Forelimb muscle (tissue), 1 donor: Measurements from ENCODE around the gene TCF19. TPM values are rescaled to one million over a fixed set of nuclear protein-coding genes. Genes with fewer than 3 reads are reported as not detected.
A peak's percentile ranks its signal among the peaks of the same experiment; 100 is the strongest.

Source experiments
- DNase-seq: peaks from one replicate; pipeline ENCODE4 v3.0.0-alpha.2; 2013; ENCODE audit warnings: low read depth
- polyA plus RNA-seq: library from polyadenylated mRNA; unstranded; fragments of 120-200 nt; gene quantifications from one replicate; pipeline ENCODE4 v1.2.1, GENCODE V29; 2013; ENCODE audit not compliant: insufficient read length

Gene TCF19, protein sequence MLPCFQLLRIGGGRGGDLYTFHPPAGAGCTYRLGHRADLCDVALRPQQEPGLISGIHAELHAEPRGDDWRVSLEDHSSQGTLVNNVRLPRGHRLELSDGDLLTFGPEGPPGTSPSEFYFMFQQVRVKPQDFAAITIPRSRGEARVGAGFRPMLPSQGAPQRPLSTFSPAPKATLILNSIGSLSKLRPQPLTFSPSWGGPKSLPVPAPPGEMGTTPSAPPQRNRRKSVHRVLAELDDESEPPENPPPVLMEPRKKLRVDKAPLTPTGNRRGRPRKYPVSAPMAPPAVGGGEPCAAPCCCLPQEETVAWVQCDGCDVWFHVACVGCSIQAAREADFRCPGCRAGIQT
- 8.4 TPM for polyA plus RNA-seq

DNA sequence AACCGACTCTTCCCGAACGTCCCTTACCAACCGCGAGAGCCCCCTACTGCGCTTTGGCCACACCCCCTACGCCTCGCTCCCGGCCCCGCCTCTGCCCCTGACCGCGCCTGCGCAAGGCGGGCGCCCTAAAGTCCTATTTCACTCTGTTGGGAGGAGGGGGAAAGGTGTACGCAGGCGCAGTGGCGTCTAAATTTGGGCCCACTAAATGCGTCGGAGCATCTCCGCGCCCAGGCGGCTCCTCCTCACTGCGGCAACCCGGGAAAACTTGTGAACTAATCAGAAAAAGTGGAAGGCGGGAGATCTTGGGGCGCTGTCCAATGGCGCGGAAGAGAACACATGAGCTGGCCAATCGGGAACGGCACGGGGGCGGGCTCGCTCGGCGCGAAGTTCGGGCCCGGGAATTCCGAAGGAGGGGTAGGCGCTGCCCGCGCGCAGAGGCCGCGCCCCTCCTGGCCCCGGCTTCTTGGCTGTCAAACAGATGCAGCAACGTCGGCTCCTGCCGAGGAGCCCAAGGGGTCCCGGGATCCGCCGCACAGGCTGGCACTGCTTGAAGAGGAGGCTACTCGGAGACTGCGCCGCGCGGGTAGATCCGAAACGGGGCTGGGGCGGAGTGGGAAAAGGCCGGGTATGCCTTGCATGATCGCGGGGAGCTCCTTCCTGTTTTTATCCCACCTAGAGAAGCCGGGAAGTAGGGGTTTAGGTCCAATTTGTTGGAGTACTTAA is at the start of gene TCF19:
Gene TCF19 (plus strand): TSS at position 450 of the 723 bp plus-strand sequence. CDS start 881 bp downstream, outside the sequence.
- peak; percentile 98 for DNase-seq

DNA sequence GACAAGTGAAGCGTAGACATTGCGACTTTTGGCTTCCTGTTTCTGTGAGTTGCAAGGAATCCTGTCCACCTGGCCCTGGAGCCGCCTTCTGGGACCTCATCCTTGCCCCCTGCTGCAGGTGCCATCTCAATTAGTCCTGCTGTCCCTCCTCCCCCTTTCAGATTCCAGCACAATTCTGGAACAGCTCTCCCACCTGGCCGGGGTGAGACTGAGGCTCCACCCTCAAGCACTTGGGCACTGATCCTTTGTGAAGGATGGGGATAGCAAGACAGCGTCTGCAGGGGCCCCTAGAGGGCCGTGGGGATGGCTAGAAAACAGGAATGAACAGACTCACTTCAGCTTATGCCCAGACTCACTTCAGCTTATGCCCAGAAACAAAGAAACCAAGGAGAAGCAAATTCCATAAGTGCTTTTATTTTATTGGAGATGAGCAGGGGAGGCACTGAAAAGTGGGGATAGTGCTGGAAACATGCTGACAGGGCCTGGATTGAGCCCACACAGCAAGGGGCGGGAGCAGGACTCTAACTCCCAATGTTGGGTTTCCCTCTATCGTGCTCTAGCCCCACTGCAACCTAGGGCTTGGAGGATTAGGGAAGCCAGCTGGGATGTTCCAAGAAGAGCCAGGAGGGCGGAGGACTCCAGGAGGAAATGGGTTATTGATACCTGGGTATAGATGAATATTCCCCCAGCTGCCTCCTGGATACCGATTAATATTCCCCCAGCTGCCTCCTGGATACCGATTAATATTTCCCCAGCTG is 47.4 kb upstream of the TCF19 start:
- DNase-seq = no peak

DNA sequence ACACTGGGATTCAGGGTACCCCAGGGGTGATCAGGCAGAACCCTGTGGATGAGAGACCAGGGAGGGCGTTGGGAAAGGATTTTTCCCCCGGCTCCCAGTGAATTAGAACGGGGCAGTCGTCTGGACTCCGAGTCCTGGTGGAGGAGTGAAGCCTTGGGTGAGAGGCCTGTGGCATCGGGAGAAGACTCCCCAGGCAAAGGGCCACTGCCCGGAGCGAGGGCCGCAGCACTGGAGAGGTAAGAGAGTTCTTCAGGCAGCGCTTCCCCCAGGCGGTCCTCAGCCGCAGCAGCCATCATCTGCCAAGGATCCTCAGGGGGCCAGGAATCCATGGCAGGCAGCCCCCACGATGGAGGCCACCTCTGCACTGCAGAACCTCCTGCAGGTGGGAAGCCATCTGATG is 46.7 kb upstream of the TCF19 start:
- no peak for DNase-seq

DNA sequence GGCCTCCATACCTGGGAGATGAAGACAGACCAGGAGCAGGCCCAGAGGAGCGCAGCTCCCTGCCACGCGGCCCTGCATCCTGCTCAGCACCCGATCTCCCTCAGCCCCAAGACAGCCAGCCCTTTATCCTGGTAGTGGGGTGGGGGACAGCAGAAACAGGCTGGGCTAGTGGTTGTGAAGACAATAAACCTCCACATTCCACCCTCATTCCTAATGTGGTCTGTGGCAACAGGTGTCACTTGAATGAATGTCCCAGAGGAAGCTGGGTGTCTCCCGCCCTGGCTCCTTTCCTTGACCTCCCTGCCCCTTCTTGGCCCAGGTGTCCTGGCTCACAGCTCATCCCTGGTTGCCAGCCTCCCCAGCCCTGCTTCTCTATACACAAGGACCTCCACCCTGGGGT is 45.9 kb upstream of the TCF19 start, which contains the start of gene C6orf15:
Gene C6orf15 (minus strand): TSS at position 98 of the 400 bp plus-strand sequence. CDS start 20 bp downstream, at position 78.
- DNase-seq = no peak

DNA sequence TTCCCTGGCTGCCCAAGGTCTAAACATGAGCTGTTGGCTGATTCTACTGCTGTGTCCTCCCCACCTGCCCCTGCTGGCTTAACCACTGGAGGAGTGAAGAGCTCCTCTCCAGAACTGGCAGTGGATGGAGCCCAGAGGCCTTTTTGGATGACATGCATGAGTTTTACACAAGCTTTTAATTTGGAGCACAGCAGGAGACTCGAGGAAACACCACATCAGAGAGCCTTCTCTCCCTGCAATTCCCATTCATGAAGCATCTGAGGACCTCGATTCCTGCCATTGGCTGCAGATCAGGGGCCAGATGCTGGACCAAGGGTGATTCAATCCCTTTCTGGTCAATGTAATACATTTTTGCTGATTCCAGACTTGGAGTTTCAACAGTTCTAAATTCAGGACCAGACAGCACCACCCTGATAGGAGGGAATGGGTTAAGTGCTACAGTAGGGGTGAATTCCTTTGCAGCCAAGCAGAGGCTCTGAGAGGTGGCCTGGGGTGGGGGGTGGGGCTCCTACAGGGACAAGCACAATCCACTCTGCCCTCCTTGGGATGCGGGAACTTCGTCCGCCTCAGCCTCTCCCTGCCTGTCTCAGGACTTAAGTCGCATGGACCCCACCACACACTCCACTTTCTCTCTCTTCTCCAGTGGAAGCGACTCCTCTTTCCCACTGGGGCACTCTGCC is 44.4 kb upstream of the TCF19 start:
- no peak for DNase-seq

DNA sequence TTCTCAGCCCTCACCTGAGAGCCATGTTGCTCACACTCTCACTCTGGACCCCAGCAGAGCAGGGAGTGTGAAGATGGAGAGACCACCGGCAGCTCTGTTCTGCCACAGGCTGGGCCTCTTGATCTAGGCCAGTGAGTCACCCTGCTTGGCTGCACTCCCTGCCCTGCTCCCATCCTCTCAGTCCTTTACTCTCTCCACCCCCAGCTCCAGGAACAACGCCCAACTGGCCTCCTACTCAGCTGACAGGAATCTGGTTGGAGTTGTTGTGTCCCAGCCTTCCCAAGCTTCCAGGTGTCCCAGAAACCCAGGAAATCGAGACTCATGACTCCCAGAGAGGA is 43.9 kb upstream of the TCF19 start, which contains the start of gene PSORS1C1:
Gene PSORS1C1 (plus strand): TSS at position 260 of the 338 bp plus-strand sequence. CDS start 14,833 bp downstream, outside the sequence.
- no peak for DNase-seq

DNA sequence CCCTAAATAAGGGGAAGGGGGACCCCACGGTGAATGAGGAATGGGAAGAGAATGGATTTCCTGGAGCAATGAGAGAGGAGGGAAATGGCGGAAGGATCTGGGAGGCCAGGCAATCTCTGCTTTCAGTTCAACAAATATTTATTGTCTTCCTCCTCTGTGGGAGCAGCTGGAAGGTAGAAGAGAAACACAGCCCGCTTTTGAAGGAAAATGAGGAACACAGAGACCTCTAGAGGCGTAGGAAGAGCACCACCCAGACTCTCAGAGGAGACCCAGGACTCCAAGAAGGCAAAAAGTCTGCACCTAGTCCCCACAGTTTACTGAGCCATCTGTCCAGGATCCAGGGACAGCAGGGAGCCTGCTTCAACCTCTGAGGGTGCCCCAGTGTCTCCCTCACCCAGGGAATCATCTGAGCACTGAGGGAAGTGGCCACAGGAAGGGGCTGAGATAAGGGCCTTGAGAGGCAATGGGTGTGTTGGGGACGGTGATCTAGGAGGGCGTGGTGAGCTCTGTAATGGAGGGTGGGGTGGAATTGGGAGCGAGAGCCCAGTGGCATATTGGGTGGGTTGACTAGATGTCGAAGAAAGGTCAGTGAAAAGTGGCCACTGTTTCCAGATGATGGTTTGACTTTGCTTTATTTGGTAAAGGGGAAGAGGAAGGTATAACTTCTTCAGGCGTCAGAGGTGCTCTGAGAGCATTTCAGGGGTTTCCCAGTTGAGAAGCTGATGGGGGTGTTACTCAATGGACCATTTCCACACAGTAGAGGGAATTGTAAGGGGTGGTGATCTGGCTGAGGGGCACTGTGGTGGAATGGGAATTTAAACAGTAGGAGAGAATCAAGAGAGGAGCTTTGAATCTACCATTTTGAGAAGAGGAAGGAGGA is 43.2 kb upstream of the TCF19 start:
- no peak for DNase-seq

DNA sequence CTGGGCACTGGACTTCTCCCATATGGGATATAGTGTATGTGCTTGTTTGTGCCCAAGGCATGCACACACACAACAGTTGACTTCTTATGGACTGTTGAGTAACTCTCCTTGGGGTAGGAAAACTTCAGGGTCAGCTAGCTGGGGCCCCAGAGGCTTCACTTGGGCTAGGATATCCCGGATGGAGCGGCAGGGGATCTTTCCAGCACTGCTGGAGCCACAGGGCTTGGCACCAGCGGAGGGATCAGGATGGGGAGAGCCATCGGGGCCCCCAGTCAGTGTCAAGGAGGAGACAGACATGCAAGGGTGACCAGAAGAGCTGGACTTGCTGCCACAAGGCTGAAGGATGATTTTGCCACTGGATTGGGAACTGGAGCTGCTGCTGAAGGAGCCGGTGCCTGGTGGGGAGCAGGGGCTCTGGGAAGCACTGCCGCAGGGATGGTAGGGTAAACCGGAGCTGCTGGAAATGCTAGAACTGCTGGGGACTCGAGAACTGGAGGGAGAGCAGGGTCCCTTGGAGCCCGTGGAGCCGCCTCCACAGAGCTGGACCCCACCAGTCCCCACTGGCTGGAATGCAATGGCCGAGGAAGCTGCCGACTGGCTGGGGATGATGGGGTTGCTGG is 42.3 kb upstream of the TCF19 start:
- no peak for DNase-seq

DNA sequence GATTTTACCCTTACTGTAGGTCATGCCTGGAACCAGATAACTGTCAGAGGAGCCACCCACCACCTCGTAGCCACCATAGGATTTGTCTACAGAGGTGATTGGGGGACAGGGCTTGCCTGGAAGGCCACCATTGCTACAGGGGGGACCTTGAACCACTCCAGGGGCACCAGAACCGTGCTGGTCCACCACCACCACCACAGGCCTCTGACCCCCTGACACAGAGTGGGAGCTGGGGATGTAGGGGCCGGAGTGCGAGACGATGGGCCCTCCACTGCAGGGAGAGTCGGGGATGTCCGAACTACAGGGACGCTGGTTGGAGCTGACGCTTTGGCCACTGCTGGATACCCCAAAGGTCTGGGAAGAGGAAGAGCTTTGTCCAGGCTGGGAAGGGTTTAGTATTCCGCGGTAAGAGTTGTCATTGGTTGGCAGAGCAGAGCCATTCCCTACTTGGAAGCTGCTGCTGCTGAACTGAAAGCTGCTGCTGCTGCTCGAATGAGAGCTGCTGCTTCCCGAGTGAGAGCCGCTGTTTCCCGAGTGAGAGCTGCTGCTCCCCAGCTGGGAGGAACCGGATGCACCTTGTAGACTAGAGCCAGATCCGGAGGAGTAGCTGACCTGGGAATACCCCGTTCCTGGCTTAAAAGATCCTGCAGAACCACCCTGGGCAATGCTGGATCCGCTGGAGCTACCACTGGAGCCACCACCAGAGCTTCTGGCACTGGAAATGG is 41.6 kb upstream of the TCF19 start:
- DNase-seq = no peak

DNA sequence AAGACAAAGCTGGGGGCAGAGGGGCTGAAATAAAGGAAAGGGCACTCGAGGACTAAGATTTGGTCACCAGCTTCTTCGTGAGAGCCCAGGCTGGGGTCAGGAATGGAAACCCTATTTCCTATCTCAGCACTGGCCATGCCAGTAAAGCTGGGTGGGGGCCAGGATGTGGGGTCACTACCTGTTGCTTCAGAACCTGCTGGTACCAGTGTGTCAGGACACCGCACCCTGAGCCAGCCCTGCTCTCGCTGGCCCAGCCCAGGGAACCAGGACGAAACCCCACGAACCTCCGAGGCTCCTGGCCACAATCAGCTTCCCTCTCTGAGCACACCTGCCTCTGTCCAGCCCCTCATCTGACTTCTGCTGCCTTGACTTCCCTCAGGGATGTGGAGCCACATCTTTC is 40.2 kb upstream of the TCF19 start:
- no peak for DNase-seq

DNA sequence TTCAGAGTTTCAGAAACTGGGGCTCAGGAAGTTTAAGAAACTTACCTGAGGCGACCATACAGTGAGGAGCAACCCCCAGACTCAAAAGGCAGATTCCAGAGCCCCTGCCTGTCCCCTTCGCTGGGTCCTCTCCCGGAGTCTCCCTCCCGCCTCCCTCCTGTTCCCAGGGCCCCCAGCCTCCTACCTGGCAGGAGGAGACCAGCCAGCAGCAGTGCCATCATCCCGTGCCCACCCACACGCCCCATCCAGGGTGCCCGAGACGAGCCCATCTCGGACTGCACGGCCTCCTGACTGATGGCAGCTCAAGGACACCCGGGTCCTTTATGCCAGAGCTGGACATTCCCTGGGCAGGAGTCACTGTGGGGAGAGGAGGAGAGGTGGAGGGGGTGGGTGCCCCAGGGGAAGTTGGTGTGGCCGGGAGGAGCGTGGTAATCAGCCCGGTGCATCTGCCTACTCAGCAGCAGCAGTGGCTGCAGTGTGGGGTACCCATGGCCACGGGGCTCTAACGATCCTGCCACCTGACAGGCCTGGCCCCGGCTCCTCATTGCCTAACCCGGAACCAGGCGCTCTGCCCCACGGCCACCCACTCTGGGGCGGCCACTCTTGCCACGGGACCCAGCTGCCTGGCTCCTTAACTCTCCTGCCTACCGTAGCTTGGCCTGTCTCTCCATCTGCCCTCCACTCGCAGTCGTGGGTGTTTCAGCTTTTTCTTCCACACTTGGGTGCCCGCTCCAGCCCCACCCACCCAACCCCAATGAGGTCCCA is 38.1 kb upstream of the TCF19 start, which contains the start of gene CDSN:
Gene CDSN (minus strand): TSS at position 296 of the 765 bp plus-strand sequence. CDS start 27 bp downstream, at position 269.
- no peak for DNase-seq

DNA sequence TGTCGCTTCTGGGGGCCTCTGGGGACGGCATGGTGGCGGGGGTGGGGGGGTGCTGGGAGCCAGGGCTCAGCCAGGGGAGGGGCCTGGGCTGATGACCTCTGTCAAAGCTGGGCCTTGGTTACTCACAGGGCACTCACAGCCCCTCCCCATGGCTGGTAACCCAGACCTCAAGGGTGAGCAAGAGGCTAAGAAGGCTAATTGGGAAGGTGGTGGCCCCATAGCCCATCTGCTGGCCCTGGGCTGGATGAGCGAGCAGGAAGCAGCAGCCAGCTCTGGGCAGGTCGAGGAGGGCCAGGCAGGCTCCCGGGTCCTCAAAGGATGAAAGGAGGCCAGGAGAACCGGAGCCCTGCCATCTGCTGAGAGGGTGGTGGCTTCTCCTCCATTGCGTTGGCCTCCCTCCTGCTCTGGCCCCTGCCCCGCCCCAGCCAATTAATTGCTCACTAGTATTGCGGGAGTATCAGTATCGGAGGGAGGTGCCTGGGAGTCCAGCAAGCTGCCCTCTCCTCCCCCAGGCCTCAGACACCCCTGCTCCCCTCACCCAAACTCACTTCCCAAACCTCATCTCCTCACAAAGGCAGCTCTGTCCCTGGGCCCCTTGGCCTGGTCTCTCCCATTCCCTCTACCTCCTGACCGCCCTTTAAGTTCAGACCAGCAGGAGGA is 37.1 kb upstream of the TCF19 start:
- DNase-seq = no peak

DNA sequence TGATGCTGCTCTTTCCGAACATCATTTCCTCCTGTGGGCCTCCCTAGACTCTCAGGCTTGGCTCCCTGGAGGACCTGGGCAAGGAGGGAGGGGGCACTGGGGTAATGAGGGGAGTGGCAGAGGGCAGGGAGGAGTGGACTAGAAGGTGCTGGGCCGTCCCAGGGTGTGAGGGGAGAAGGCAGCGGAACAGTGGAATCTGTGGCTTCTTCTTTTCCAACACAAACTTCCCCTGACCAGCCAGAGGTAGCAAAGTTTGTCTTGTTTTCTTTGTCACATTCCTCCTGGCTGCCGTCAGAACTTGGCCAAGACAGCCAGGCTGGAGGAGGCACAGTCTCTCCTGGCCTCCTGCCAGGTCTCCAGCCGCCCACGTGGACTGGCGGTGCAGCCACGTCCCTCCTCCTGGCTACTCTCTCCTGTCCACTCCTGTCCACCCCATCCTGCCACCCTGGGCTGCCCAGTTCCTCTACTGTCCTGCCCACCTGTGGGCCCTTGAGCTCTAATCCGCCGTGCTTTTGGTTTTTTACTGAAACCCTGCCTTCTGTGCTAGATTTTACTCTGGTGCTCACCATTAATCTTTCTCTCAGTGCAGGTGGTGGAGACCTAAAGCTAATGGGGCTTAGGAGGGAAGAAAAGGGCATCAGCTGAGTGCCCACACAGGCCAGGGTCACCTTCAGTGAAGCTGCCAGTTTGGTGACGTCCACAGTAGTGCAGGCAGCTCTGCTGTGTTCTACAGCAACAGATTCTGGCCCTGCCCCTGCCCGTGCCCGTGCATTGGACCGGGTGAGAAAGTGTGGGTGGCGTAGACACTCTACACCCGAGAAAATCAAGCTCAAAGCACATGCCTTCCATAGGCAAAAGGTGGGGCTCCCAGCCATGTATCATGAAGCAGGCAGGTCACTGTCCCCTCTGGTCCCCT is 35.3 kb upstream of the TCF19 start:
- no peak for DNase-seq

DNA sequence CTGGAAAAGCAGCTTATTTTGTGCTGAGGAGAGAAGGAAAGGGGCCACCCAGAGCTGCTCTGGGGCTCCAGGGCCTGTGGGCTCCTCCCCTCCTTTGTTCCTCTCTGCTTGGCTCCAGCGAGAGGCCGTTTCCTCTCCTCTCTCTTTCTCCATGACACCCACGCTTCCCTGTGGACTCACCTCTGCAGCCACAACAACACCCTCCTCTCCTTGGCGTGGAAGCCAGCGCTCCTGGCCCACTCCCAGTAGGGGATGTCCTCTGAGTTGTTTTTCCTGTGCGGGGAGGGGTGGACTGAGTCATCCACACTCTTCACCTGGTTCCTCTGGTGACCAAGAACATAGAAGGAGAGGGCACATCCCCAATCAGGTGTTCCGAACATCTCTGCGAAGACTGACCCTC is 33.2 kb upstream of the TCF19 start:
- no peak for DNase-seq

DNA sequence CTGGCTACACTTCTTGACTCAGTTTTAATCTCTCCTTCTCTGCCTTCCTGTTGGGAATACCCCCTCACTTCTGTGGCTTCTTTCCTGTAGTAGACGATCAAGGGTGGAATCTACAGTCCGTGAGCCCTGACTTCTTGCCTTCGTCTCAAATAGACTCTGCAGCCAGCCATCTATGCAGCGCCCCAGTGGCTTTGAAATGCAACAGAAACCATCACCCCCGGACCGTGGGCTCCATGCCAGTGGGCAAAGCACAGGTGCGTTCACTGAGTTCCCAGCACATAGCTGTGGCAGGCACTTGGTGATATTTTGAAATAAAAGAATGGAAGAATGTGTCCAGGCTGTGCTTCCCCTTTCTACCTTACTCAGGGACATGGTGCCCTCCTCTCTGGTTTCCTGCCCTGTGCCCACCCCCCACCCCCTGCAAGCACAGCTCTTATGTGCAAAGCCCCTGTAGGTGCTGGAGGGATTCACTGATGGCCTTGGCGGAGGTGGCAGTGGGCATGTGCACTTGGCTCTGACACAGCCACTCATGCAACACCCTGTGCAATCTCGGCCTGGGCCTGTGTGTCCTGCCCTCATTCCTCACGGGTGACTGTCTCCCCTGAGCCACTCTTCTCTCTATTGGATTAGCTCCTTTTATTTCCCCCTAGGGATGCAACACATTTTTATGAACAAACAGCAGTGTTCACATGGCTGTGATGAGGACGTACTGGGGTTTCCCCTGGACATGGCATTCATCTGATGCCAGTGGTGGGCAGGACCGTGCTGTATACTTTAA is 32.6 kb upstream of the TCF19 start:
- no peak for DNase-seq
